Measurements from ENCODE around the gene COL23A1.

DNA sequence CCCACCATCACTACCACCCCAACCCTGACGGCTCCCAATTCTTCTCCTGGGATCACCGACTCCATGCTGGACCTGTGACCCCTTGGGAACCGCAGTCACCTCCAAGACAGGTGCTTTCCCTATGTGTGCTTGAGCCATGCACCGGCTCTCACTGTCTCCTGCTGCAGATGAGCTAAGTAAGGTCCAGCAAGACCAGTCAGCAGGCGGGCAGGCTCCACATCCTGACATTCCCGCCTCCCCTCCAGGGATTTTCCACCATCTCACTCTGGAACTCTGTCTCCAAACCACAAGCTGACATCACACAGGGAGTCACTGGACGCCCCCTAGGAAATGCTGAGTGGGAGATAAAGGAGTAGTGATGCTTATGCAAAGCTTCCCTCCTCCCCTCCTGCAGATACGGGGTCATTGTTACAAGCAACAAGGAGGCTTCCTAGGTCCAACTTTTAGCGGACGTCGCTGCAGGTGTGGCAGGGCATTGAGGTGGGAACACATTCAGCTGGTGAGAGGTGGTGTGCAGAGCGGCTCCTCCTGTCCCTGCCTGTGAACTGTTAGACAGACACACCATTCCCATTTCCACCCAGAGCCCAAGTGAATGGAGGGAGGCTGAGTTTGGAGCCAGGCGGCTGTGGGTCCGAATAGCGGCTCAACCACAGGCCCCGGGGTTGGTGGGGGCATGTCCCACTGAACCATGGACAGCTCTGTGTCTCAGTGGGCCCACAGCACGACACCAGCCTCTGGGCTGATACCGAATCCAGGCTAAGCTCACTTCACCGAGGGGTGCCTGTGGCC, 228.3 kb downstream of the COL23A1 start:
- TF ChIP-seq KLF10 (tag by site-specific recombination; IDR thresholded peaks at IDR 0.05): no peak
- no peak for TF ChIP-seq ZNF391 (tag by site-specific recombination; IDR thresholded peaks at IDR 0.05; ENCODE audit: borderline replicate concordance, low read depth)
- no peak for TF ChIP-seq YY1 (tag by site-specific recombination; IDR thresholded peaks at IDR 0.05)
- TF ChIP-seq, protein P1, sequence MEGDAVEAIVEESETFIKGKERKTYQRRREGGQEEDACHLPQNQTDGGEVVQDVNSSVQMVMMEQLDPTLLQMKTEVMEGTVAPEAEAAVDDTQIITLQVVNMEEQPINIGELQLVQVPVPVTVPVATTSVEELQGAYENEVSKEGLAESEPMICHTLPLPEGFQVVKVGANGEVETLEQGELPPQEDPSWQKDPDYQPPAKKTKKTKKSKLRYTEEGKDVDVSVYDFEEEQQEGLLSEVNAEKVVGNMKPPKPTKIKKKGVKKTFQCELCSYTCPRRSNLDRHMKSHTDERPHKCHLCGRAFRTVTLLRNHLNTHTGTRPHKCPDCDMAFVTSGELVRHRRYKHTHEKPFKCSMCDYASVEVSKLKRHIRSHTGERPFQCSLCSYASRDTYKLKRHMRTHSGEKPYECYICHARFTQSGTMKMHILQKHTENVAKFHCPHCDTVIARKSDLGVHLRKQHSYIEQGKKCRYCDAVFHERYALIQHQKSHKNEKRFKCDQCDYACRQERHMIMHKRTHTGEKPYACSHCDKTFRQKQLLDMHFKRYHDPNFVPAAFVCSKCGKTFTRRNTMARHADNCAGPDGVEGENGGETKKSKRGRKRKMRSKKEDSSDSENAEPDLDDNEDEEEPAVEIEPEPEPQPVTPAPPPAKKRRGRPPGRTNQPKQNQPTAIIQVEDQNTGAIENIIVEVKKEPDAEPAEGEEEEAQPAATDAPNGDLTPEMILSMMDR (tag by site-specific recombination; IDR thresholded peaks at IDR 0.05): no peak
- TF ChIP-seq SCRT2 (tag by site-specific recombination; IDR thresholded peaks at IDR 0.05): no peak
- no peak for TF ChIP-seq ZBTB8A (tag by site-specific recombination; IDR thresholded peaks at IDR 0.05)
- TF ChIP-seq, protein P2, sequence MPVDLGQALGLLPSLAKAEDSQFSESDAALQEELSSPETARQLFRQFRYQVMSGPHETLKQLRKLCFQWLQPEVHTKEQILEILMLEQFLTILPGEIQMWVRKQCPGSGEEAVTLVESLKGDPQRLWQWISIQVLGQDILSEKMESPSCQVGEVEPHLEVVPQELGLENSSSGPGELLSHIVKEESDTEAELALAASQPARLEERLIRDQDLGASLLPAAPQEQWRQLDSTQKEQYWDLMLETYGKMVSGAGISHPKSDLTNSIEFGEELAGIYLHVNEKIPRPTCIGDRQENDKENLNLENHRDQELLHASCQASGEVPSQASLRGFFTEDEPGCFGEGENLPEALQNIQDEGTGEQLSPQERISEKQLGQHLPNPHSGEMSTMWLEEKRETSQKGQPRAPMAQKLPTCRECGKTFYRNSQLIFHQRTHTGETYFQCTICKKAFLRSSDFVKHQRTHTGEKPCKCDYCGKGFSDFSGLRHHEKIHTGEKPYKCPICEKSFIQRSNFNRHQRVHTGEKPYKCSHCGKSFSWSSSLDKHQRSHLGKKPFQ (tag by site-specific recombination; IDR thresholded peaks at IDR 0.05): no peak
- no peak for TF ChIP-seq ZNF248 (tag by site-specific recombination; IDR thresholded peaks at IDR 0.05)
- no peak for TF ChIP-seq ZNF292 (tag by site-specific recombination; IDR thresholded peaks at IDR 0.05; ENCODE audit: borderline replicate concordance, low read depth)
- TF ChIP-seq, protein P3, sequence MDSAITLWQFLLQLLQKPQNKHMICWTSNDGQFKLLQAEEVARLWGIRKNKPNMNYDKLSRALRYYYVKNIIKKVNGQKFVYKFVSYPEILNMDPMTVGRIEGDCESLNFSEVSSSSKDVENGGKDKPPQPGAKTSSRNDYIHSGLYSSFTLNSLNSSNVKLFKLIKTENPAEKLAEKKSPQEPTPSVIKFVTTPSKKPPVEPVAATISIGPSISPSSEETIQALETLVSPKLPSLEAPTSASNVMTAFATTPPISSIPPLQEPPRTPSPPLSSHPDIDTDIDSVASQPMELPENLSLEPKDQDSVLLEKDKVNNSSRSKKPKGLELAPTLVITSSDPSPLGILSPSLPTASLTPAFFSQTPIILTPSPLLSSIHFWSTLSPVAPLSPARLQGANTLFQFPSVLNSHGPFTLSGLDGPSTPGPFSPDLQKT (IDR thresholded peaks at IDR 0.05; ENCODE audit: borderline replicate concordance, low read depth, low read length): no peak
- no peak for TF ChIP-seq ZNF776 (tag by site-specific recombination; IDR thresholded peaks at IDR 0.05; ENCODE audit: borderline replicate concordance)
- no peak for TF ChIP-seq ZNF24 (tag by site-specific recombination; IDR thresholded peaks at IDR 0.05)
- no peak for TF ChIP-seq ZBTB7A (tag by site-specific recombination; IDR thresholded peaks at IDR 0.05; ENCODE audit: low read depth)
- TF ChIP-seq ZNF768 (tag by site-specific recombination; IDR thresholded peaks at IDR 0.05): no peak

All from HEK293 (cell line).